GM18526 (cell line): Measurements from ENCODE around the gene MED16.

Source experiments
- POLR2A ChIP-seq: IDR thresholded peaks from 3 replicates; pipeline ENCODE4 v1.6.1; 2011; ENCODE audit not compliant: insufficient read length; ENCODE audit errors: extremely low read depth

Gene MED16

GRCh38 chr19:919199-920050 lies 26.4 kb upstream of the MED16 start:
- TF ChIP-seq POLR2A, result no peak

DNA sequence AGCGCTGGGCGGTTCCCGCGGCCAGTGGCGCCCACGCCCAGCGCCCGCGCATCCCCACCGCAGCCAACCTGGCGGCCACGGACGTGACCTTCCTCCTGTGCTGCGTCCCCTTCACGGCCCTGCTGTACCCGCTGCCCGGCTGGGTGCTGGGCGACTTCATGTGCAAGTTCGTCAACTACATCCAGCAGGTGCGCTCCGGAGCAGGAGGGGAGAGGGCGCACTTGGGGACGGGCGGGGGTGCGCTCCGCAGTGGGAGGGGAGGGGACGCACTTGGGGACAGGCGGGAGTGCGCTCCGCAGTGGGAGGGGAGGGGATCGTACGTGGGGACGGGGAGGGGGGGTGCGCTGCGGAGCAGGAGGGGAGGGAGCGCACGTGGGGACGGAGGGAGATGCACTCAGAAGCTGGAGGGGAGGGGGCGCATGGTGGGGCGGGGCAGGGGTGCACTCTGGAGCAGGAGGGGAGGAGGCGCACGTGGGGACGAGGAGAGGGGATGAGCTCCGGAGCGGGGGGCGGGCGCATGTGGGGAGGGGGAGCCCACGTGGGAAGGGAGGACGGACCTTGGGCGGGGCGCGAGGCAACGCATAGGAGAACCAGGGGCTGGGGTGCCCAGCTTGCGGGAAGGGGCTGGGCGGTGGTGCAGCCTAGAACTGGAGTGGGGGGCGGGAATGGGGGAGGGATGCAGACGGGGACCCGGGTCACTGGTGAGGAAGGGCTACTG lies 25.7 kb upstream of the MED16 start:
- TF ChIP-seq POLR2A, result no peak

DNA sequence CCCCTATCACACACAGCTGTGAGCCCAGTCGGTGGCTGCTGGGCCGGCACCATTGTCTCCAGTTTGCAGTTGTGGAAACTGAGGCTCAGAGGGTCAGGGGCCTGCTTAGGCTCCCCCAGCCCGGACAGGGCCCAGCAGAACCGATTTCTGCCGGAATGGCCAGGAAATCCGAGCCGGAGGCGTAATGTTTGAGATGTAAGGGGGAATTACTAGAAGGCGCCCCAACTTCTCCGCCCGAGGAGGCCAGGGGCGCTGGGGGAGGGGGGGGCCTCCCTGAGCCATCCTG lies 25.1 kb upstream of the MED16 start:
- no peak for TF ChIP-seq POLR2A

DNA sequence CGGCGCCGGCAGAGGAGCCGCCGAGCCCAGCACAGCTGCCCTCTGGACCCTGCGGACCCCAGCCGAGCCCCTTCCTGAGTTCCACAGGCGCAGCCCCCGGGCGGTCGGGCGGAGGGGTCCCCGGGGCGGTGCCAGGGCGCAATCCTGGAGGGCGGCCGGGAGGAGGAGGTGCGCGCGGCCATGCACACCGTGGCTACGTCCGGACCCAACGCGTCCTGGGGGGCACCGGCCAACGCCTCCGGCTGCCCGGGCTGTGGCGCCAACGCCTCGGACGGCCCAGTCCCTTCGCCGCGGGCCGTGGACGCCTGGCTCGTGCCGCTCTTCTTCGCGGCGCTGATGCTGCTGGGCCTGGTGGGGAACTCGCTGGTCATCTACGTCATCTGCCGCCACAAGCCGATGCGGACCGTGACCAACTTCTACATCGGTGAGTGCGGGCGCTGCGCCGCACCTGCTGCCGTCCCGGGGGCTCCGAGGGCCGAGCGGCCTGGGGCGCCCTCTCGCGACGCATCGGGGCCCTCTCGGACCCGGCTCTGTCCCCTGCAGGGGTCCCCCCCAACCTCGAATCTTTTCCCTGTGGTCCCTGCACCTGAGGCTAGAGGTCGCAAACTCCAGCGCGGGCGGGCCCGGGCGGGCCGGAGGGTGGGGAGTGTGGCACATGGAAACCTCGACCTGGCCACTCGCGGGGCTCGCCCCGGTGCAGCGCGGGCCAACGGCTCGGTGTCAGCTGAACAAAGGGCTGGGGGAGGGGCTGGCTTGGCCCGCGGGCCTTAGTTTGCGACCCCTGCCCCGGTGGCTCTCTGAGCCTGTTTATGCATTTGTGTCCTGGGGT lies 24.6 kb upstream of the MED16 start, which contains the start of gene KISS1R:
Gene KISS1R (plus strand): TSS at position 11 of the 829 bp plus-strand sequence. CDS start 170 bp downstream, at position 181.
- no peak for TF ChIP-seq POLR2A

DNA sequence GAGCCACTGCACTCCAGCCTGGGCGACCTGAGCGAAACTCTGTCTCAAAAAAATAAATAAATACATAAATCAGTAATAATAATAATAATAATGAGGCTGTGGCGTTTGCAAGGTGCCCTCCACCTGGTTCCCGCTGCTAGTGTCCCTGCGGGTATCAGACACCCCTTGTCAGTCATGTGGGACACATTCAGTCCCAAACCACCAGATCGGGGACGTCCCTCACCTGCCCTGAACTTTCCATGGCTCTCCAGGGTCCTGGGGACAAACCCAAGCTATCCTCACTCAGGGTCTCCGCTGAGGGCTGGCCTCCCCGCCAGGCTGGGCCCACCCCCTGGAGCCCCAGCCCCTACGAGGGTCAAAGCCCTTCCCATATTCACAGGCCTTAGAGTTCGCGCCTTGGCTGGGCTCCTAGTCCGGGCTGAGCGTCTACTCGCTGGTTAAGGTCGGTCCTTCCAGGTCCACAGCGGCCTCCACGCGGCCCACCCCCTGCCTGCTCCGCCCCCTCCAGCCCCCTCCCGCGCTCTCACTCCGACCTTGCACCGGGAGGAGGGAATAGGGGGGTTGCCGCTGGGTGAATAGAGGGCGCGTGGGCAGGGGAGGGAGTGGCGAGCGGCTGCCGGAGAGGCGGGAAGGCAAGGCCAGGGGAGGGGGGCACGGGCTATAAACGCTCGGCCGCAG lies 23.8 kb upstream of the MED16 start:
- no peak for TF ChIP-seq POLR2A

- TF ChIP-seq POLR2A, result peak; percentile 66
Observed at GRCh38 chr19:913080-913748, 20.2 kb upstream of the MED16 start, which contains the start of gene R3HDM4. R3HDM4 (minus strand) TSS chr19:913219; CDS start chr19:913157, 62 bp downstream.

DNA sequence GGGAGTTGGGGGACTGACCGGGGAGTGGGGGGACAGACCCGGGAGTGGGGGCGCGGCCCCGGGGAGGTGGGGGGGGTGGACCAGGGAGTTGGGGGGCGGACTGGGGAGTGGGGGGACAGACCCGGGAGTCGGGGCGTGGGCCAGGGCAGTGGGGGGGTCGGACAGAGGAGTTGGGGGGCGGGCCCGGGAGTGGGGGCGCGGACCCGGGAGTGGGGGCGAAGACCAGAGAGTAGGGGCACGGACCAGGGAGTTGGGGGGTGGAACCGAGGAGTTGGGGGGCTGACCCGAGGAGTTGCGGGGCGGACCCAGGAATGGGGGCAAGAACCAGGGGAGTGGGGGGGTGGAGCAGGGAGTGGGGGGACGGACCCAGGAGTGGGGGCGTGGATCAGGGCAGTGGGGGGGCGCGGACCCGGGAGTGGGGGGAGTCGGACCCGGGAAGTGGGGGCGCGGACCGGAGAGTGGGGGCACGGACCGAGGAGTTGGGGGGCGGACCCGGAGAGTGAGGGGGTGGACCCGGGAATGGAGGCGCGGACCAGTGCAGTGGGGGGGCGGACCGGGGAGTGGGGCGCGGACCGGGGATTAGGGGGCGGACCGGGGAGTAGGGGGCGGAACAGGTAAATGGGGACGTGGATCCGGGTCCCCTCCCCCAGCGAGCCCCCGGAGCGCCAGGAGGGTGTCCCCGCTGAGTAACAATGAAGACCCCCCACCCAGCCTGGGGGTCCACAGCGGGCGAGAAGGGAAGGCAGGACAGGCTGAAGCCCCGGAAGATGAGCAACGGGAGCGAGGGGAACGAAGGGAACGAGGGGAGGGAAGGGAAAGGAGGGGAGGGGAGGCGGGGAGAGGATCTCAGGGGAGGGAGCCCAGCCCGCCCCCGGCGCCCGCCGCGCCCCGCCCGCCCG lies 19.4 kb upstream of the MED16 start:
- no peak for TF ChIP-seq POLR2A

- TF ChIP-seq POLR2A, result no peak
Observed at GRCh38 chr19:911197-912033, 18.4 kb upstream of the MED16 start.

DNA sequence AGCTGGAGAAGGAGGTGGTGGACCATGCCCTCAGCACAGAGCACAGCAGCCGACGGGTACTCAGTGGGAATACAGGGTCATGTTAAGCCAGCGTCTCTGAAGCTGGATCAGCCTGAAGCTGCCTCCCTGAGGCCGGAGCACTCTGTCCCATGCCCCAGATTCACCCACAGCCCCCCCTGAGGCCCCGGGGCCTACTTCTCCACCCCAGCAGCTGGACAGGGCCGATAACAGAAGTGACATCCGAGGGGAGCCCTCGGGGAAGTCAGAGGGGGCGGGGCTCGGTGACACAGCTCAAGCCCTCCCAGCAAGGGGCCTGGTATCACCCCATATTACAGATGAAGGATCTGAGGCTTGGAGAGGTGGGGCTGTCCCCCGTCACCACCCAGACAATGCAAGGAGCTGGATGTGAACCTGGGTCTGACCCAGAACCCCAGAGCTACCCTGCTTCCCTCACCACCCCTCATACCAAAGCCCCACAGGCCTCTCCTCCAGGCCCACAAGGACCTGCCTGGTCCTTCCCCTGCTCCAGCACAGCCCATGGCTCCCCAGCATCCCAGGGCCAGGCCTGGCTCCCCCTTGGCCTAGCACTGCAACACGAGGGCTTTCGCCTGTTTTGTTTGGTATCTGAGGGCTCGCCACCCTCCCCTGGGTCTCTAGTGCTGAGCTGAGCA lies 14.3 kb upstream of the MED16 start:
- TF ChIP-seq POLR2A, result no peak

GRCh38 chr19:906480-906879 lies 13.5 kb upstream of the MED16 start:
- no peak for TF ChIP-seq POLR2A

- no peak for TF ChIP-seq POLR2A
Observed at GRCh38 chr19:904545-904944, 11.6 kb upstream of the MED16 start.

- no peak for TF ChIP-seq POLR2A
Observed at GRCh38 chr19:903266-903797, 10.3 kb upstream of the MED16 start.
